ENCODE data around the gene SPINT4. TPM values are rescaled to one million over a fixed set of nuclear protein-coding genes. Genes with fewer than 3 reads are reported as not detected.

Gene SPINT4
- total and polyA plus RNA-seq, 2 of the 8 experiments (the other 6 are each of a cell fraction or from before 2014, with no cell fraction given), result not detected

DNA sequence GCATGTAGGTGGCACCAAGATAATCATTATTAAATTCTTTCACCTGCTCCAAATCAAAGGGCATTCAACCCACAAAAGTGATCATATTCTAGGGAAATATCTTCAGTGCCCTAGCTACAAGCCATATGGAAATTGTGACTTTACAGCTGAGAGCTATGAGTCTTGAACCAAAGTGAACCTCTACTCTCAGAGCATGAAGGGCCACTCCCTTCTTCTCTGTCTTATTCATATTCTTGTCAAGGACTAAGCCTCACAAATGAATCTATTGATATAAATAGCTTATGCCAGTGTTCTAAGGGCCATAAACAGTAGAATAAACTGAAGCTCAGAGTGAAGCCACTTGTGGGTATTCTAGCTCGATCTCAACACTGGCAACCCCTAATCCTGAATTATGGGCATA, 29.6 kb downstream of the SPINT4 start (continued):
- TF ChIP-seq GTF2F1 (IDR thresholded peaks at IDR 0.05; ENCODE audit: borderline replicate concordance, low read depth, low read length) (no peak), TEAD4 (IDR thresholded peaks at IDR 0.05; ENCODE audit: low read depth, low read length) (no peak)
- TF ChIP-seq, protein P1, sequence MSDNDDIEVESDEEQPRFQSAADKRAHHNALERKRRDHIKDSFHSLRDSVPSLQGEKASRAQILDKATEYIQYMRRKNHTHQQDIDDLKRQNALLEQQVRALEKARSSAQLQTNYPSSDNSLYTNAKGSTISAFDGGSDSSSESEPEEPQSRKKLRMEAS (IDR thresholded peaks at IDR 0.05), result no peak

Measured in H1 (cell line).